Transverse colon (tissue), 3 donors: Measurements from ENCODE around the gene USP7.

Source experiments
- EP300 ChIP-seq: sonication (generic); formaldehyde crosslinking; IDR thresholded peaks from one replicate; pipeline ENCODE4 v1.6.1; 2017; ENCODE audit warnings: antibody characterized with exemption, low read depth
- POLR2A ChIP-seq: fragments of 450-650 bp; IDR thresholded peaks from one replicate; pipeline ENCODE4 v1.6.1; 2016; ENCODE audit warnings: antibody characterized with exemption, mild to moderate bottlenecking, moderate library complexity
- TF ChIP-seq, protein P1 (sequence below), 5 experiments: fragments of 200-600 bp in 3 of 5; fragments of 450-650 bp in 2 of 5; sonication (generic) in 3 of 5; IDR thresholded peaks; 1 replicate in 2 of 5; 2 replicates in 3 of 5; pipeline ENCODE4 v1.5.1; 2016 to 2017; ENCODE audit warnings: antibody characterized with exemption in 5 of 5, inconsistent platforms in 3 of 5, mild to moderate bottlenecking in 2 of 5, moderate library complexity in 1 of 5

DNA sequence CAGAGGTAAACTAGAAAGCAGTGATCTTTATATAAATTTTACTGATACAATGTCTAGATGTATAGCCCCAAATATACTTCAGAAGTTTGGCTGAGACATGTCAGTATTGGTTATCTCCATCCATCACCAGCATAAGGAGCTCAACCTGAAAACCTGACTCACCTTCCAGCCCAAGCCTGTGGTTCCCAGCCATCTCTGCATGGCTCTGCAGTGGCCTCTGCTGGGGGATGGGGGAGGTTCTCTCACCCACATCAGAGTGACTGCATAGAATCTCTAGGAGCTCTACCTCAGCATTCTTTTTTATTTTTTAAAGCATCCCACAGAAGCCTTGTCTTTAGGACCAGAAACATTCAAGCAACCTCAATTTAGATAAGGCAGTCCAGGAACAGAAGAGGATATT, 27.3 kb downstream of the USP7 start:
- TF ChIP-seq EP300: no peak
- TF ChIP-seq, protein P1, sequence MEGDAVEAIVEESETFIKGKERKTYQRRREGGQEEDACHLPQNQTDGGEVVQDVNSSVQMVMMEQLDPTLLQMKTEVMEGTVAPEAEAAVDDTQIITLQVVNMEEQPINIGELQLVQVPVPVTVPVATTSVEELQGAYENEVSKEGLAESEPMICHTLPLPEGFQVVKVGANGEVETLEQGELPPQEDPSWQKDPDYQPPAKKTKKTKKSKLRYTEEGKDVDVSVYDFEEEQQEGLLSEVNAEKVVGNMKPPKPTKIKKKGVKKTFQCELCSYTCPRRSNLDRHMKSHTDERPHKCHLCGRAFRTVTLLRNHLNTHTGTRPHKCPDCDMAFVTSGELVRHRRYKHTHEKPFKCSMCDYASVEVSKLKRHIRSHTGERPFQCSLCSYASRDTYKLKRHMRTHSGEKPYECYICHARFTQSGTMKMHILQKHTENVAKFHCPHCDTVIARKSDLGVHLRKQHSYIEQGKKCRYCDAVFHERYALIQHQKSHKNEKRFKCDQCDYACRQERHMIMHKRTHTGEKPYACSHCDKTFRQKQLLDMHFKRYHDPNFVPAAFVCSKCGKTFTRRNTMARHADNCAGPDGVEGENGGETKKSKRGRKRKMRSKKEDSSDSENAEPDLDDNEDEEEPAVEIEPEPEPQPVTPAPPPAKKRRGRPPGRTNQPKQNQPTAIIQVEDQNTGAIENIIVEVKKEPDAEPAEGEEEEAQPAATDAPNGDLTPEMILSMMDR (IDR thresholded peaks at IDR 0.05): peak; percentile 46 to 54 (median 52)
- TF ChIP-seq POLR2A: no peak
